Fibroblast of pulmonary artery (primary cell): ENCODE measurements around the gene TPCN2.
A peak's percentile ranks its signal among the peaks of the same experiment; 100 is the strongest.

Experiments
- DNase-seq: peaks from one replicate; pipeline ENCODE4 v3.0.0-alpha.2; 2010; ENCODE audit warnings: low read depth
- H3K4me3 ChIP-seq: replicated peaks from 2 replicates; pipeline ENCODE4 v1.5.1; 2011; ENCODE audit warnings: low read depth, mild to moderate bottlenecking, control low read depth, low read length, moderate library complexity
- CTCF ChIP-seq: IDR thresholded peaks from 2 replicates; pipeline ENCODE4 v1.5.1; 2011; ENCODE audit warnings: mild to moderate bottlenecking, control low read depth, low read length, inconsistent platforms; ENCODE audit errors: missing control alignments

Gene TPCN2

GRCh38 chr11:69097263-69097662 is 48.5 kb downstream of the TPCN2 start:
- H3K4me3 ChIP-seq = no peak overlapping the region
- TF ChIP-seq CTCF = no peak
- no peak for DNase-seq

- no peak for TF ChIP-seq CTCF
- H3K4me3 ChIP-seq = no peak overlapping the region
- DNase-seq = no peak
Observed at GRCh38 chr11:69099180-69099579, 50.4 kb downstream of the TPCN2 start.

GRCh38 chr11:69100454-69101114 is 51.9 kb downstream of the TPCN2 start:
- no peak for DNase-seq
- no peak overlapping the region for H3K4me3 ChIP-seq
- no peak for TF ChIP-seq CTCF

GRCh38 chr11:69101115-69101791 is 52.5 kb downstream of the TPCN2 start:
- TF ChIP-seq CTCF = peak; percentile 98
- H3K4me3 ChIP-seq = no peak overlapping the region
- peak; percentile 77 for DNase-seq

GRCh38 chr11:69101792-69102695 is 53.3 kb downstream of the TPCN2 start:
- H3K4me3 ChIP-seq = no peak overlapping the region
- DNase-seq = no peak
- TF ChIP-seq CTCF = no peak

GRCh38 chr11:69102732-69103615 is 54.2 kb downstream of the TPCN2 start:
- no peak for TF ChIP-seq CTCF
- DNase-seq = no peak
- no peak overlapping the region for H3K4me3 ChIP-seq
